Measurements from ENCODE around the gene TMPRSS6.

The TMPRSS6 gene

DNA sequence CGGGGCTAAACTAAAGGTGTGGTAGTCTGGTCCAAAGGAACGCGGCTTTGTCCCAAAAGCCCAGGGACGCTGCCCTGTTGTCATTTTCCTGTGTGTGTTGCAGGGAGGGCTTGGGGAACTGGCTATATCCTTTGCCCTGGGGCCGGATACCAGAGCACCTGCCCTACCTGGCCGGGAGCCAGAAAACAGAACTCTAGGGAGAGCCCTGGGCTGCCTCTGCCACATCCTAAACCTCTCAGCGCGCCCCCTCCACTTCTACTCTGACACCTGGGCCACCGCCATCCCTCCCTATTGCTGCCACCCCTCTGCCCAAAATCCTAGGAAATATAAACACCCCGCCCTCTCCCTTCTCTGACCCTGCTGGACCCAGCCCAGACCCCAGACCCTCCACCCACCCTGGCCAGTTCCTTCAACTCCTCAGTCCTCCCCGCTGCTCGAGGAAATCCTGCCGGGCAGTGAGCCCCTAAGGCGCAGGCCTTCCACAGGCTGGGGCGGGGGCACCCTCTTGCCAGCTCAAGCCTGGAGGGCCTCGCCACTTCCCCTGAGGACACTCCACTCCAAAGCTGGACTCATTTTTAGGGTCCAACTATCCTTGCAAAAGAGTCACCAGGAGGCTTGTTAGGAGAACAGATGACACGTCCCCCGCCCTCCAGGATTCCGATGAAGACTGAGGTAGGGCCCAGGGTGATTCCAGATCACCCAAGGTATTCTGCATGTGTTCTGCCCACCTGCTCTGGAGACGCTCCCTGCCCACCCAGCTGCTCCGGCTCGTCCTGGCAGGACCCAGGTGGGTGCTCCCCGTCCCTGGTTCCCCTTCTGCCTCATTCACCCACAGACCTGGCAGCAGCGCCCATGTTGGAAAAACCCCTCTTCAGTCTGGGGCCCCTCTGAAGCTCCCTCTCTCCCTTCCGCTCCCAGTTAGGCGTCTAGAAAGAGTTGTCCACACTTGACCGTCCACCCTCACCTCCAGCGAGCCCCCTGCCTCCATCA, 45.8 kb downstream of the TMPRSS6 start:
- no peak for DNase-seq

DNA sequence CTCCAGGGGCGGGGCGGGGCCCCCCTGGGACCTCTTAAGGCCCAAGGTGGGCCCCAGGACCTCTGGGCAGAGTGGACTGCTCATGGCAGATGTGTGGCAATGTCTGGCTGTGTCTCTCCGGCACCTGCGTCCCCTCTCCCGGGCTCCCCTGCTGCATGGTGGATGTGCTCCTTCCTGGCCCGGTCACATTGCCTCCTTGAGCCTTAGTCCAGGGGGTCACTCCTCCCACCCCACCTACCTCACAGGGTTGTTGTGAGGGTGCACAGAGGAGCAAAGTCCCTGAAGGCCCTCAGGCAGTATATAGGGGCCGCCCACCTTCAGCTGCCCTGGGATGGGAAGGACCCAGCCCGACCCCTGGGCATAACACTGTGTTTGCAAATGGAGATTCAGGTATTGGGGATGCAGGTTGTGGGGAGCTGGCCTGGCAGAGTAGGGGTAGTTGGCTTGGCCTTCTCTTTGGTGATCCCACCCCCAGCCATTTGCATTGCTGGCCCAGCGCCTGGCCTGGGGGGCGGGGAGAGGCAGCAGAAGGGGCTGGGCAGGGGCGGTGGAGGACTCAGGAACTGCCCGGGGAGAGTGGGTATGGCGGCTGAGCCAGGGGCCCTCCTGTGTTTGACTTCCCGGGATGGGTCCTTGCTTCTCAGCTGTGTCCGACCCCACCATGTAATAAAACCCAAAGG, 46.7 kb downstream of the TMPRSS6 start:
- no peak for DNase-seq

DNA sequence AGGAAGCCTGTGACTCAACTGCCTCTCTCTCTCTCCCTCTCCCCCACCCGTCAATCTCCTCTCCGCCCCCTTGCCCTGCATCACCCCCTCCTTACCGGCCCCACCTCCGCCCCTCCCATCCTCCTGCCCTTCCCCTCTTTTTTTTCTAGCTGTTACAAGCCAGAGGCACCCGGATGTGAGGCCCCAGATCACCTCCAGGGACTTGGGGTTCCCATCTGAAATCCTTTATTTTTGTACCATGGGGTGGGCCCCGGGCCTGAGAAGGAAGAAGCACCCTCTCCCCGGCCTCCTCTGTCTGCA, 47.2 kb downstream of the TMPRSS6 start:
- DNase-seq, result no peak

DNA sequence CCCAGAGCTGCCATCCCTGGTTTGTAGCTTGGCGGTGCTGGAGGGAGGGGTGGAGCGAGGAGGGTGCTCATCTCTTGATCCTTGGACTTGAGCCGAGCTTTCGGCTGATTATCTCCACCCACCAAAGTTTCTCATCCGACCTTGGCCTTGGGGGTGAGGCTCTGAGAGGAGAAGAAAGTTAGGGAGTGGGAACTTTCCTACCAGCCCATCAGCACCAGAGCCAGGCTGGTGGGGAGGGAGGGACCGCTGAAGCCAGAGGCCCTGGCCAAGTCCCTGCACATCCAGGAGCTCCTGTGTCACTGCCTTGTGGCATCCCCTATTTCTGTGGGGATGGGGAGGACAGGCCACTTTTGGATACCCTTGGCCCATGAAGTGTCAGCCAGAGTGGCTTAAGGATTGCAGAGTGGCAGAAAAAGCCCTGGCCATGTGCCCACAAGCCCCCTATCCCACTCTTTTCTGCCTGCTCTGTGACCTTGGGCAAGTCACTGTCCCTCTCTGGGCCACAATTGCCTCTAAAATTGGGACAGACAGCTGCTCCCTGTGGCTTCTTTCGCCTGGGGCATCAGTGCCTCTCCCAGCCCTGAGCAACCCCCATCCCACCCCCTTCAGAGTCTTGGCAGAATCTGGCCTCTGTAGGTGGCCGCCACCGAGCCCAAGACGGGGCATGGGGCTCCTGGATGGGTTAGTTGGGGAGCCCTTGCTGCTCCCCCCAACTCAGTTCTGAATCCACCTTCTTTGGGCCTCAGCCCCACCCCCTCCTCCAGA, 47.7 kb downstream of the TMPRSS6 start:
- no peak for DNase-seq

DNA sequence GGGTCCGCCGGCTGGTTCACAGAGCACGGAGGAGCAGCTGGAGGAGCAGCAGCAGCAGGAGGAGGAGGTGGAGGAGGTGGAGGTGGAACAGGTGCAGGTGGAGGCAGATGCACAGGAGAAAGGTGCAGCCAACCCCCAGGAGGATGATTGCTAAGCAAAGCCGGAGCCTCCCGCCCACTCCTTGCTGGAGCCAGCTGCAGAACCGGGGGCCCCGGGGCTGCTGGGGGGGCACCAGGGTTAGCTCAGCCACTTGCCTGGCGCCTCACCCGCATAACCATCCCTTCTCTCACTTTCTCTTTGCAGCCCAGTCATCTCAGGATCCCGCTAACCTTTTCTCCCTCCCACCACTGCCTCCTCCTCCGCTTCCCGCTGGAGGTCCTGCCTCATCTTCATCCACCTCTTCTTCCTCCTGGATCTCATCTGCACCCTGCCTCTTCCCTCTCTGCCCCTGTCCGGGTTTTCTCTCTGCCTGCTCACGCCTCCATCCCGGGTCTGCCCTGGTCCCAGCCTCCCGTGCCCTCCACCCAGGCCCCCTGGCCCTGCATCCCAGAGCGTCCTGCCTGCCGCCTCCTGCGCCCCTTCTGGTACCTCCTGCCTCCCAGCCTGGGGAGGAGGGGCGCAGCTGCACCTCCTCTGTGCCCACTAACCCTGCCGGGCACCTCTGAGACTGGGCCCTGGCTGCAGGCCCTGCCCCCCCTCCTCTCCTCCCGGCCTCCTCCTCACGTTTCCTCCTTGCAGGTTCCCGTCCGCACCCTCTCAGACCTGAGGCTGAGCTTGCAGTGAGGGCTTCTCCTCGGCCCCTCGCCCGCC, 48.5 kb downstream of the TMPRSS6 start:
- DNase-seq, result no peak

DNA sequence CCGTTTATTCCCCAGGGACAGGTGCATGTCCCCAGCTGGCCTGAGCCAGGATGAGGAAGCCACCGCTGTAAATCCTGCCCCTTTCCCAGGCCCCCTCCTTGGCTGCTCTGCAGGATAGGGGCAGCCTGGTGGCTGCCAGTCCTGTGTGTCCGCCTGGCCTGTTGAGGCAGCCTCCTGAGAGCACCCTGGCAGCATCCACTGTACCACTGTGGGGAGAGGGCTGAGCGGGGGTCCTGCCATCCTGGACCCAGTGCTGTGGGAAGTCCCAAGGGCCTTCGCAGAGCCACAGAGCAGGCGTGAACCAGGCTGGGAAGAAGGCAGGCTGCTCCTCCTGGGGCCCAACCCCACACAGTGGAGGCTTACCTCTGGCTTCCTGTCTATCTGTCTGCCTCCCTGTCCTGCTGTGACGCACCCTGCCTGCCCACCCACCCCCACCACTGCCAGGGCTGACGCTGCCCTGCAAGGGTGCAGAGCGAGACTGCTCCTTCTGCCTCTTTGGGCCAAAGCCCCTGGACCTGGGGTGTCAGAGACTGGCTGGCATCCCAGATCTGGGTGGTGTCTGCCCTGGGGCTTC, 49.5 kb downstream of the TMPRSS6 start:
- no peak for DNase-seq

DNA sequence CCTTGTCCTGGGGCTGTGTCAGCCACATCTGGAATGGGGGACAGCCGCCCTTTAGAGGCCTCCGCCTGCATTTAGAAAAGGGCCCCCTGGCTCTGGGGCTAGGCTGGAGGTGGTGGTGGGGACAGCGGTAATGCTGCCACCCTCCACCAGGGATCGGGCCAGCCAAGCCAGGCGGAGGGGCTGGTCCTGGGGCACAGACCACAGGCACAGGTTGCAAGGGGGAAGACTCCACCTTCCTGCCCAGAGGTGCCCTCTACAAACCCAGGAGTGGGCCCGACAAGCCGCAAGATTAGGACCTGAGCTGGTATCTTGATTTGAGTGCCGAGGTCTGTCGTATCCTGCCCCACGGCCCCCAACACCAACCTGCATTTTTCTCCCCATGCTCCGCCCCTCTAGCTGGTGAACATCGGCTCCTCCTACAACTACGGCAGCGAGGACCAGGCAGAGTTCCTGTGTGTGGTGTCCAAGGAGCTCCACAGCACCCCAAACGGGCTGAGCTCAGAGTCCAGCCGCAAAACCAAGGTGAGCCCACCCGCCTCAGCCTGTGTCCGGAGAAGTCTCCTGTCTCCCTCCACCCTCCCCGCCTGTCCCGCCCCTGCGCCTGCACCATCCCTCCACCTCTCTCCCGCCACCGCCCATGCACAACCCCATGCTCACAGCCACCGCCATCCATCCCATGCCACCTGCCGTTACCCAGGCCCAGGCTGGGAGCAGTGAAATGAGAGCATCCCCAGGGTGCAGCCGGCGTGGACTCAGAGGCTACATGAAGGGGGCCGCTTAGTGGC, 50.4 kb downstream of the TMPRSS6 start:
- no peak for DNase-seq

DNA sequence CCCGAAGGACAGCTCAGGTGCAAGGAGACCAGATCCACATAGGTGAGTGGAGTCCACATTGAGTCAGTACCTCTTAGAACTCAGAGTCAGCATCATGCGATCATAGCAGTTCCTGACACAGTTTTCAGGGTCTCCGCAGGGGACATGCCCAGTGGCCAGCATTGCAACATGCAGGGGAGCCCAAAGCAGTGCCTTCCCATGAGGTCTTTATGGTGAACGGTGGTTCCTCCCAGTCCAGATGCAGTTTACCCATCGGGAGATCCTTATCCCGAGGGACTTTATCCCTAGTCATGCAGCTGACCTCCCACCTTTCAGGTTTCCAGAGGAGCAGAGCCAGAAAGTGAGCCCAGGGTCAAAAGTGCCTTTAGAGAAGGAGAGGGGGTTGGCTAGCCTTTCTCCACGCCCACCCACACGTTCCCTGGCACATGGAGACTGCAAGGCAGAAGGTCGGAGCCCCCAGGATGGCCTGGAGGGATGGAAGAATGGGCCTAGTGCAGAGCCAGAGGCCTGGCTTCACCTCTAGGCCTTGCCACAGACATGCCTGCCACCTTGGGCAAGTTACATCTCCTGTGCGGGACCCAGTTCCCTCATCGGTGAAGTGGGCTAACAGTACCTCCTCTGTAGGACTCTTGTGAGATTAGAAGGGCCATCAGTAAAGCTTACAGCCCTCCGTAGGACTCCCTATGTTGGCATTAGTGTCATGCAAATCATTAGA, 51.6 kb downstream of the TMPRSS6 start:
- DNase-seq, result no peak

DNA sequence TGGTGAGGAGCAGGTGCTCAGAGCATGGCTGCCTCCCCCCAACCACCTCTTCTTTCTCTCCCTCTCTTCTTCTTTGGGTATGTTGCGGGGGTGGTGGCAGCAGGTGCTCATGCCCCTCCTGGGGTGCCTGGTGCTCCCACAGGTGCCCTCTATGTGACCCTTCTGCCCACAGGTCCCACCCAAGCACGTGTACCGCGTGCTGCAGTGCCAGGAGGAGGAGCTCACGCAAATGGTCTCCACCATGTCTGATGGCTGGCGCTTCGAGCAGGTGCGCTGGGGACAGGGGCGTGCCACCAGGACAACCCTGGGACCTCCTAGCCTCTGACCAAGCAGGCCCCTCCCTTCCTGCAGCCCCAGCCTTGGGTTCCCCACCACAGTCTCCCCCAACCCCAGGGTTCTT, 52.3 kb downstream of the TMPRSS6 start:
- no peak for DNase-seq

DNA sequence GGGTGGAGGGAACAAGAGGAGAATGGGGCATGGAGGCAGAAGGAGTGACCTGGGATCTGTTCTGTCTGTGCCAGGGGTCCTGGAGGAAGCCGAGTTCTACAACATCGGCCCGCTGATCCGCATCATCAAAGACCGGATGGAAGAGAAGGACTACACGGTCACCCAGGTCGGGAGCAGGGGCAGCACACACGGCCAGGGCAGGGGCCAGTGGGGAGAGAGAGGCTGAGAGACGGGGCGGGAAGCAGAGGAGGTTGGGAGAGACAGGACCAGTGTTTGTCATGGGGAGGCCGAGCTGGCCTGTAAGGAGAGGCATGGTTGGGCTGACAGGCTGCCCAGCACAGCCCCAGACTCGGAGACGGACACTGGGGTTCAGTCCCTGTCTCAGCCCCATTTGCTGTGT, 53.3 kb downstream of the TMPRSS6 start:
- no peak for DNase-seq

DNA sequence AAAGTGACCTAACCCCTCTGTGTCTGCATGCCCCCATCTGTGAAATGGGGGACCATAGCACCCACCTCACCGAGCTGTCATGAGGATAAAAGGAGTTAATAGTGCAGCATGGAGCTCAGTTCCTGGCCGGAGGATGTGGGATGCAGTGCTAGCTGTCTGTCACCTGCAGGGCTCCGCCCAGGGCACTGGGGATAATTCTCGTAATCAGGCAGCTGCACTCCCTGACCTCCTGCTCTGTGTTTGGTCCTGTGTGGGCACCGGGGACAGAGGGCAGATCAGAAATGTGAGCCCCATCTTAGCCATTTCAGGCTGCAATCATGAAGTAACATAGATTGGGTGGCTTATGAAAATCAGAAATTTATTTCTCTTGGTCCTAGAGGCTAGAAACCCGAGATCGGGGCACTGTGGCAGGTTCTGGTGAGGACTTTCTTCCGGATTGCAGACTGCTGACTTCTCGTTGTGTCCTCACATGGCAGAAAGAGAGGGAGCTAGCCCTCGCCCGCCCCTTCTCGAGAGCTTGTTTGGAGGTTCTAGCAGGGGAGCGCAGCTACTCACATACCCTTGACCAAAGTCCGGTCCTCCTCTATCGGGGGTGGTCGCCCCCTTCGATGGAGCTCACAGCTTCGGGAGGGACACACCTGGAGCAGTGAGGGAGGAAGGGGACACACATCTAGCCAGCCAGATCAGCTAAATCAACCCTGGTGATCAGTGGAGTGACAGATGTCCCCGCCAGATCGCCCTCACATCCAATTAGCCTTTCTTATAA, 54.7 kb downstream of the TMPRSS6 start:
- DNase-seq, result no peak

DNA sequence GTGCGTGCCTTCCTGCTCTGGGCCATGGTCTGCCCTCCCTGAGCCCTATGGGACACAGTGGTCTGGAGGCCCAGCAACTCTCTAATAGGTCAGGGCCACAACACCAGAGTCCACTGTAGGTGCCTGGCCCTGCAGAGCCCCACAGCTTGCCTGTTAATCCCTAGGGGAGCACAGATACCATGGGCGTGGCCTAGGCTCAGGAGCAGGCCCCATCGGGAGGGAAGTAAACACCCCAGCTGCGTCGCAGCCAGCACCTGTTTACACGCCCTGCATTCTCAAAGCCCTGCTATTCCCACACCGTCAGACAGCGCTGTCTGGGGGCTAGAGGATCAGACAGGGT, 55.5 kb downstream of the TMPRSS6 start:
- DNase-seq, result no peak

DNA sequence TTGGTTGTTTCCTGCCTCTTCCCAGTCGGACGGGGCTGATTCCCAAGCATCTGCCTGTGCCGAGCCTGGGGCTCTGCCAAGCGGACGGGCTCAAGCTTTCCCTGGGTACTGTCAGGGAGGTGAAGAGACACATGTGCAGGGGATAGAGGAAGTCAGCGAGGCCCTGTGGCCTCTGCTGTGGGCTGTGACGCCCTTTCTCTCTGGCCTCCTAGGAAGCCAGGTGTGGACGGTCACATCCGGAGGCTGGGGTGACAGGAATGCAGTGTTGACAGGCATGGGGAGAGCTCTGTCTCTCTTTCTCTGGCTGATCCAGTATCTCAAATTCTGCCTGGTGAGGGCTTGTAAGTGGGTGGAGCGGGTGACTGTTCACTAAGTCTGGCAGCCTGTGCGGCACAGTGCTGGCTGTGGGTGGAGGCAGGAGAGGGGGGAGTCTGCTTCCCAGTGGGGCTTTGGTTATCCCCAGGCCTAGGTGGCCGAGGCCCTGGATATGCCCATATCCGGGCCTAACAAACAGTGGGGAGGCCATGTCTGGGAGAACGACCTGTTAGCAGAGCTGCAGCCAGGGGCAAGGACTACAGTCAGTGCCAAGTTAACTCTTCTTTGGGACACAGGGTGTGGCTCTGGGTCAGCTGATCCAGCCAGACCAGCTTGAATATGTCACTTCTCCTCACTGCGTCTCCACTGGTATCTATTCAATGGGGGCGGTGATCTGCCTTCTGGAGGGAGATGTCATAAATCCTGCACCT, 56.0 kb downstream of the TMPRSS6 start:
- no peak for DNase-seq

DNA sequence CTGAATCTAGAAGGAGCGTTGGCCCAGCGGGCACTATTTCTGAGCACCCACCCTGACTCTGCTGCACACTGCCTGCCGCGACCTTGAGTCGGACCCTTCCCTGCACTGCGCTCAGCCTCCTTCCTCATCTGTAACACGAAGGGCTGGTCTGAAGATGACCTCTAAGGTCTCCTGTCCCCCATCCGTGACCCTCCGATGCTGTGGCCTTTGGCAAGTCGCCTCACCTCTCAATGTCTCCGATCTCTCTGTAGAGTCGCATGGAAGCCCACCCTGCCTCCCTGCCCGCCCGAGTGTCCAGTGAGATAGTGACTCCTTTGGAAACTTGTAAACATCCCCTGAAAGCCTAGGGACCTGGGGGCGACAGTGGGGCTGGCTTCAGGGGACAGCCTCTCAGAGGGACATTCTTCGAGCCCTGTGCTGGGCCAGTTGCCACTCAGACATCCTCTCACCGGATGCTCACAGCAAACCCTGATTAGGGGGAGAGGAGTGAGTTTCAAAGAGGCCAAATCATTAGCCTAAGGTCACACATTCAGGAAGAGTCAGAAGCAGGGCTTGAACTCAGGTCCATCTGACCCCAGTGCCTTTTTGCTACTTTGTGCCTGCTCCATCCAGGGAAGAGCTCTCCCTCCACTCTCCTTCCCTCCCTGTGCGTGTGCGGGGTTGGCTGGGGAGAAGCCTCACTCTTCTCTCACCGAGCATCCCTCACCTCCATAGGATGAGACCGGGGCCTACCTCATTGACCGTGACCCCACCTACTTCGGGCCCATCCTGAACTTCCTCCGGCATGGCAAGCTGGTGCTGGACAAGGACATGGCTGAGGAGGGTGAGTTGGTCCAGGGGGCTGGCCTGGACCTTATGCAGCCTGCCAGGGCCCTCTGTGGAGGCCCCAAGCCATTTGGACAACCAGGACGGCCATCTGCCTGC, 56.9 kb downstream of the TMPRSS6 start:
- DNase-seq, result no peak

DNA sequence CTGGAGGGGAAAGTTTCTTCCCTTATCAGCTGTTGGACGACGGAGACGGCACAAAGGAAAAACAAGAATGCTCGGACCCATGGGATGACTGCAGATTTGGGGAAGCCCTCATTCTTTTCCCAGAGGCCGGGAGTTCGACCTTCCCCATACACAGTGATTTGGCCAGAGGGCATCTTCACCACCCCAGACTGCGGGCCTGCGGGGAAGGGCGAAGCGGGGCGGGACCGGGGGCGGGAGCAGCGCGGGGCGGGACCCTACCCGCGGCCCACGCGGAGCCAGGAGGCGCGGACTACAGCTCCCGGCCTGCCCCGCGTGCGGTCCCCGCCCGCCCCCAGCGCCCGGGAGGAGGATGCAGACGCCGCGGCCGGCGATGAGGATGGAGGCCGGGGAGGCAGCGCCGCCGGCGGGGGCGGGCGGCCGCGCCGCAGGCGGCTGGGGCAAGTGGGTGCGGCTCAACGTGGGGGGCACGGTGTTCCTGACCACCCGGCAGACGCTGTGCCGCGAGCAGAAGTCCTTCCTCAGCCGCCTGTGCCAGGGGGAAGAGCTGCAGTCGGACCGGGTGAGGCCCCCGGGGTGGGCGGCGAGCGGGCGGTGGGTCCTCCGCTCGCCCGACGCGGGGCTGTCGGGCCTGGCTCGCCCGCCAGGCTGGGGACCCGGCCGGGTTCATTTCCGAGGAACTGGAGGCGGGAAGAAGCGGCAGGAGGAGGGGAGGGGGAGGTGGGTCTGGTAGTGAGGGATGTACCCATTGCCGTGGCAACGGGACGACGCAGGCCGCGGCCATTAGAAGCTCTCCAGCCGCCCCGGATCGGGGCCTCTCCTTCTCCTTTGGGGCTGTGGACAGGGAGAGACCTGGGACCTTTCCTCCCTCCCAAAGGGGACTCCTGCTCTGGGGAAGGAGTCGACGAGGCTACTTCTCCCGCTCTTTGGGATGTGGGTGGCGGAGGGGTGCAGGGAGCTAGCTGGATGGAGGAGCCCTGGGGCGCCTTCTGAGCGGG, 57.8 kb downstream of the TMPRSS6 start, which contains the start of gene KCTD17:
Gene KCTD17, plus strand, starts transcription at position 352 of the 995 bp plus-strand sequence. Its CDS starts 19 bp downstream, at position 371.
- peak; percentile 20 to 70 for DNase-seq

DNA sequence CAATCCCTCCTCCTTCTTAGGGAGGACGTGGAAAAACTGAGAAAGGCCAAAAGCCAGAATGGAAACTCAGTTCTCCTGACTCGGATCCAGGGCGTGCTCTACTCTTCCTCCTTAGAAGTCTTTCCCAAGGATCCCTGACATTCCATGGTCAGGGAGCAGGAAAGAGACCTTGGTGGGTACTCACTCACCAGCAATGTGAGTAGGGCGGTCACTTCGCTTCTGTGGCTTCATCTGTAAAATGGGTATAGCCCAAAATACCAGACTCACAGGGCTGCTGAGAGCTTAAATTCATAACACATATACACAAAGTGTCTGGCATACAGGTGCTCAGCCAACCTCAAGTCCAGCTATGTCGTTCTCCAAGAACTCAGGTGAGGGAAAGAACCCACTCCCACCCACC, 58.6 kb downstream of the TMPRSS6 start:
- no peak for DNase-seq

DNA sequence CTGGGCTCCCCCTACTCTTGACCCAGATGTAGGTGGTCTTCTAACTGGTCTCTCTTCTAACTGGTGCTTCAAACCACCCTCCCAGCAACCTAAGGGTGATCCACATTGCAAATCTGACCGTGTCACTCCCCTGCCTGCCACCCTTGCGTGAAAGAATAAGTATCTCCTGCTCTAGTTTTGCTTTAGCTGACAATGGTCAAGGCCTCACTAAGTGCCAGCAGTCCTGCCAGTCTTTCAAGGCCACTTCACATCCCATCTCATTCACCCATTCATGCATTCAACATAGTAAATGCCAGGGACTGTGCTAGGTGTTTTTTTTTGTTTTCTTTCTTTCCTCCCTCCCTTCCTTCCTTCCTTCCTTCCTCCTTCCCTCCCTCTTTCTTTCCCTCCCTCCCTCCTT, 60.3 kb downstream of the TMPRSS6 start:
- DNase-seq, result no peak
